H9 (cell line): ENCODE data around the gene FOXI1. TPM values are rescaled to one million over a fixed set of nuclear protein-coding genes. Genes with fewer than 3 reads are reported as not detected.

Experiments used
- DNase-seq: peaks from one replicate; pipeline ENCODE4 v3.0.0-alpha.2; 2017
- H2AFZ ChIP-seq: one replicate; pipeline ENCODE4 v1.6.1; 2013; ENCODE audit warnings: mild to moderate bottlenecking, low read length, control low read depth, moderate library complexity
- H2AK5ac ChIP-seq: 2 replicates; pipeline ENCODE4 v1.6.1; 2013; ENCODE audit warnings: low read length, control low read depth, mixed read lengths; ENCODE audit not compliant: insufficient read length
- H2BK120ac ChIP-seq: one replicate; pipeline ENCODE4 v1.6.1; 2013; ENCODE audit warnings: low read depth, mild to moderate bottlenecking, low read length, control low read depth, inconsistent platforms; ENCODE audit not compliant: poor library complexity, severe bottlenecking
- H2BK12ac ChIP-seq: 2 replicates; pipeline ENCODE4 v1.6.1; 2013; ENCODE audit warnings: low read length, control low read depth, mixed read lengths, low read depth; ENCODE audit not compliant: insufficient read length
- H2BK15ac ChIP-seq: 2 replicates; pipeline ENCODE4 v1.6.1; 2013; ENCODE audit warnings: low read depth, low read length, control low read depth
- H2BK20ac ChIP-seq: one replicate; pipeline ENCODE4 v1.6.1; 2013; ENCODE audit warnings: low read depth, mild to moderate bottlenecking, low read length, control low read depth, inconsistent platforms; ENCODE audit not compliant: poor library complexity, severe bottlenecking
- H2BK5ac ChIP-seq: 2 replicates; pipeline ENCODE4 v1.6.1; 2013; ENCODE audit warnings: low read length, control low read depth, mixed read lengths; ENCODE audit not compliant: insufficient read length
- H3K14ac ChIP-seq: 2 replicates; pipeline ENCODE4 v1.6.1; 2013; ENCODE audit warnings: low read length, control low read depth; ENCODE audit not compliant: insufficient read depth
- H3K18ac ChIP-seq: 2 replicates; pipeline ENCODE4 v1.6.1; 2013; ENCODE audit warnings: low read depth, mild to moderate bottlenecking, mixed read lengths, low read length, control low read depth; ENCODE audit not compliant: insufficient read length
- H3K23ac ChIP-seq: 2 replicates; pipeline ENCODE4 v1.6.1; 2013; ENCODE audit warnings: low read length, control low read depth, mixed read lengths, low read depth; ENCODE audit not compliant: insufficient read length
- H3K23me2 ChIP-seq: 2 replicates; pipeline ENCODE4 v1.6.1; 2013; ENCODE audit warnings: low read depth, mild to moderate bottlenecking, mixed read lengths, low read length, control low read depth; ENCODE audit not compliant: insufficient read length, poor library complexity, severe bottlenecking
- H3K27ac ChIP-seq: 2 replicates; pipeline ENCODE4 v1.5.1; 2013; ENCODE audit warnings: low read length, control low read depth, mixed read lengths, low read depth; ENCODE audit not compliant: insufficient read length
- H3K27me3 ChIP-seq: 2 replicates; pipeline ENCODE4 v1.6.1; 2013; ENCODE audit warnings: low read length, control low read depth, inconsistent platforms; ENCODE audit not compliant: insufficient read depth
- H3K4ac ChIP-seq: 2 replicates; pipeline ENCODE4 v1.6.1; 2013; ENCODE audit warnings: low read depth, mild to moderate bottlenecking, control low read depth, inconsistent platforms, low read length, moderate library complexity
- H3K4me1 ChIP-seq: 2 replicates; pipeline ENCODE4 v1.6.1; 2013; ENCODE audit warnings: low read length, control low read depth, inconsistent platforms; ENCODE audit not compliant: insufficient read depth
- H3K4me2 ChIP-seq: 2 replicates; pipeline ENCODE4 v1.6.1; 2013; ENCODE audit warnings: low read length, control low read depth, mixed read lengths; ENCODE audit not compliant: insufficient read length, insufficient read depth
- H3K56ac ChIP-seq: 2 replicates; pipeline ENCODE4 v1.6.1; 2013; ENCODE audit warnings: low read depth, mild to moderate bottlenecking, mixed read lengths, low read length, control low read depth; ENCODE audit not compliant: insufficient read length
- H3K79me1 ChIP-seq: 2 replicates; pipeline ENCODE4 v1.6.1; 2013; ENCODE audit warnings: low read depth, mild to moderate bottlenecking, moderate library complexity, low read length, control low read depth, inconsistent platforms; ENCODE audit not compliant: insufficient read depth, poor library complexity, severe bottlenecking
- H3K79me2 ChIP-seq: 2 replicates; pipeline ENCODE4 v1.6.1; 2013; ENCODE audit warnings: low read length, control low read depth, inconsistent platforms; ENCODE audit not compliant: insufficient read depth
- H3K9ac ChIP-seq: 2 replicates; pipeline ENCODE4 v1.6.1; 2013; ENCODE audit warnings: low read length, control low read depth, mixed read lengths; ENCODE audit not compliant: insufficient read length; ENCODE audit errors: extremely low read depth
- H3K9me3 ChIP-seq: one replicate; pipeline ENCODE4 v1.6.1; 2013; ENCODE audit warnings: low read depth, low read length, inconsistent platforms; ENCODE audit not compliant: control insufficient read depth
- H3T11ph ChIP-seq: one replicate; pipeline ENCODE4 v1.6.1; 2013; ENCODE audit warnings: mild to moderate bottlenecking, low read length, control low read depth, inconsistent platforms
- H4K20me1 ChIP-seq: one replicate; pipeline ENCODE4 v1.6.1; 2013; ENCODE audit not compliant: control insufficient read depth, insufficient read length, insufficient read depth
- H4K5ac ChIP-seq: 2 replicates; pipeline ENCODE4 v1.6.1; 2013; ENCODE audit warnings: low read depth, mild to moderate bottlenecking, mixed read lengths, low read length, control low read depth; ENCODE audit not compliant: insufficient read length
- H4K8ac ChIP-seq: replicated peaks from 2 replicates; pipeline ENCODE4 v1.6.1; 2013; ENCODE audit warnings: low read length, control low read depth, mixed read lengths, low read depth; ENCODE audit not compliant: insufficient read length
- H4K91ac ChIP-seq: 2 replicates; pipeline ENCODE4 v1.6.1; 2013; ENCODE audit warnings: low read depth, mild to moderate bottlenecking, moderate library complexity, mixed read lengths, low read length, control low read depth; ENCODE audit not compliant: insufficient read length
- H3K27ac Mint-ChIP-seq, 3 experiments: 2 replicates in 2 of 3; 3 replicates in 1 of 3; pipeline ENCODE4 v1.8.0; 2020 to 2021; ENCODE audit warnings: mixed read lengths in 3 of 3, mild to moderate bottlenecking in 1 of 3, moderate library complexity in 1 of 3
- H3K27me3 Mint-ChIP-seq: 2 replicates; pipeline ENCODE4 v1.8.0; 2021; ENCODE audit warnings: low read depth, mild to moderate bottlenecking, moderate library complexity, mixed read lengths
- H3K36me3 Mint-ChIP-seq, 3 experiments: 2 replicates in 2 of 3; 3 replicates in 1 of 3; pipeline ENCODE4 v1.8.0; 2020 to 2021; ENCODE audit warnings: low read depth in 3 of 3, mixed read lengths in 3 of 3; ENCODE audit not compliant: insufficient read depth in 1 of 3
- H3K4me1 Mint-ChIP-seq, 2 experiments: 2 replicates each; pipeline ENCODE4 v1.8.0; 2020; ENCODE audit warnings: mixed read lengths in 2 of 2
- H3K4me3 Mint-ChIP-seq, 2 experiments: 2 replicates in 1 of 2; 3 replicates in 1 of 2; pipeline ENCODE4 v1.8.0; 2020 to 2021; ENCODE audit warnings: mild to moderate bottlenecking in 2 of 2, mixed read lengths in 2 of 2, moderate library complexity in 1 of 2
- H3K9me3 Mint-ChIP-seq, 2 experiments: 2 replicates in 1 of 2; 3 replicates in 1 of 2; pipeline ENCODE4 v1.8.0; 2020; ENCODE audit warnings: mild to moderate bottlenecking in 2 of 2, mixed read lengths in 2 of 2, moderate library complexity in 1 of 2
- CTCF ChIP-seq: fragments of 200-600 bp; sonication (generic); conservative IDR thresholded peaks from 3 replicates; pipeline ENCODE4 v1.8.0; 2021; ENCODE audit warnings: antibody characterized with exemption, mild to moderate bottlenecking
- WGBS: extraction: QIAGEN DNeasy Blood & Tissue Kit; methylation state at CpG from one replicate; pipeline ENCODE4 v1.1.7; 2013; ENCODE audit warnings: missing lambda C conversion rate, low lambda C conversion rate, mixed read lengths; ENCODE audit not compliant: insufficient read length; ENCODE audit errors: extremely low coverage; 5-methylcytosine and 5-hydroxymethylcytosine counted together
- total RNA-seq: library from RNA; stranded (reverse); gene quantifications from 2 replicates; pipeline ENCODE4 v1.2.1, GENCODE V29; 2021

The FOXI1 gene
- total RNA-seq, 1 experiment from 2014 or later, result not detected

- Histone ChIP-seq H2AK5ac (no peak overlapping the region), H4K8ac (no peak overlapping the region), H4K5ac (no peak overlapping the region), H3K79me1 (no peaks in the 10 kb centered on the region), H2BK20ac (no peak overlapping the region), H4K91ac (no peak overlapping the region), H2BK12ac (no peak overlapping the region), H3K4me1 (no peaks in the 10 kb centered on the region), H2BK120ac (no peak overlapping the region), H3K27me3 (no peaks in the 10 kb centered on the region), H3K14ac (no peak overlapping the region), H3K23me2 (no peaks in the 10 kb centered on the region), H3K18ac (no peak overlapping the region), H3K79me2 (no peaks in the 10 kb centered on the region), H3K4ac (no peak overlapping the region), H2BK15ac (no peak overlapping the region), H3K4me2 (no peak overlapping the region), H2BK5ac (no peak overlapping the region), H3K9ac (no peak overlapping the region), H3K9me3 (no peaks in the 10 kb centered on the region), H3K27ac (no peak overlapping the region), H3K56ac (no peak overlapping the region), H3K23ac (no peak overlapping the region), H3T11ph (no peak overlapping the region), H4K20me1 (no peaks in the 10 kb centered on the region), H2AFZ (no peak overlapping the region)
- H3K36me3 Mint-ChIP-seq, result no peaks in the 10 kb centered on the region
- no CpG with 5 or more reads among the region's 7 CpGs for WGBS
- no peak overlapping the region for H3K4me3 Mint-ChIP-seq
- H3K9me3 Mint-ChIP-seq, result peaks cover 3 to 6% of the 10 kb centered on the region in 2 experiments; a peak in 4 of 5 replicates
- TF ChIP-seq CTCF, result no peak
- H3K4me1 Mint-ChIP-seq, result peaks cover 3 to 7% of the 10 kb centered on the region in 2 experiments
- H3K27ac Mint-ChIP-seq, result no peak overlapping the region
- no peak for DNase-seq
- H3K27me3 Mint-ChIP-seq, result peaks cover 33% of the 10 kb centered on the region
These were observed 15.6 kb downstream of the FOXI1 start for GRCh38 chr5:170121321-170121720.
